Mesendoderm (in vitro differentiated cells): ENCODE data around the gene AGBL4.

ENCODE experiments used
- DNase-seq: peaks from one replicate; pipeline ENCODE4 v3.0.0; 2013
- H2AK5ac ChIP-seq: 2 replicates; pipeline ENCODE4 v1.6.1; 2013; ENCODE audit warnings: low read length, inconsistent platforms
- H2BK120ac ChIP-seq: 2 replicates; pipeline ENCODE4 v1.6.1; 2013; ENCODE audit warnings: low read depth, mild to moderate bottlenecking, low read length, moderate library complexity, mixed read lengths
- H2BK15ac ChIP-seq: replicated peaks from 2 replicates; pipeline ENCODE4 v1.6.1; 2013; ENCODE audit warnings: low read depth, mild to moderate bottlenecking, moderate library complexity
- H2BK5ac ChIP-seq: 2 replicates; pipeline ENCODE4 v1.6.1; 2013; ENCODE audit warnings: low read length, inconsistent platforms
- H3K18ac ChIP-seq: 2 replicates; pipeline ENCODE4 v1.6.1; 2013; ENCODE audit warnings: mild to moderate bottlenecking, low read length, mixed read lengths
- H3K23ac ChIP-seq: one replicate; pipeline ENCODE4 v1.6.1; 2013; ENCODE audit warnings: low read length
- H3K27ac ChIP-seq: 2 replicates; pipeline ENCODE4 v1.5.1; 2013; ENCODE audit warnings: low read depth, mild to moderate bottlenecking, inconsistent platforms, low read length, moderate library complexity
- H3K27me3 ChIP-seq: 2 replicates; pipeline ENCODE4 v1.6.1; 2013; ENCODE audit warnings: low read length, control low read depth, mild to moderate bottlenecking, inconsistent platforms; ENCODE audit not compliant: insufficient read depth, poor library complexity
- H3K36me3 ChIP-seq: 2 replicates; pipeline ENCODE4 v1.6.1; 2013; ENCODE audit warnings: low read length, inconsistent platforms; ENCODE audit not compliant: control insufficient read depth, insufficient read depth
- H3K4ac ChIP-seq: one replicate; pipeline ENCODE4 v1.6.1; 2013; ENCODE audit warnings: low read depth, mild to moderate bottlenecking, low read length, moderate library complexity
- H3K4me1 ChIP-seq: 2 replicates; pipeline ENCODE4 v1.6.1; 2013; ENCODE audit warnings: low read depth, low read length, inconsistent platforms; ENCODE audit not compliant: control insufficient read depth
- H3K4me2 ChIP-seq: 2 replicates; pipeline ENCODE4 v1.6.1; 2013; ENCODE audit warnings: low read length
- H3K4me3 ChIP-seq: 2 replicates; pipeline ENCODE4 v1.5.1; 2013; ENCODE audit warnings: mild to moderate bottlenecking, low read length
- H3K56ac ChIP-seq: one replicate; pipeline ENCODE4 v1.6.1; 2013; ENCODE audit warnings: low read length
- H3K79me1 ChIP-seq: 2 replicates; pipeline ENCODE4 v1.6.1; 2013; ENCODE audit warnings: low read length, inconsistent platforms
- H3K79me2 ChIP-seq: 2 replicates; pipeline ENCODE4 v1.6.1; 2013; ENCODE audit warnings: mild to moderate bottlenecking, low read length; ENCODE audit not compliant: control insufficient read depth, insufficient read depth
- H3K9ac ChIP-seq: 2 replicates; pipeline ENCODE4 v1.6.1; 2013; ENCODE audit warnings: low read length, inconsistent platforms
- H4K5ac ChIP-seq: one replicate; pipeline ENCODE4 v1.6.1; 2013; ENCODE audit warnings: low read length
- H4K8ac ChIP-seq: one replicate; pipeline ENCODE4 v1.6.1; 2013; ENCODE audit warnings: low read depth, mild to moderate bottlenecking, control low read depth, low read length, moderate library complexity
- WGBS: extraction: QIAGEN DNeasy Blood & Tissue Kit; methylation state at CpG from one replicate; pipeline ENCODE4 v1.1.7; 2013; ENCODE audit warnings: low lambda C conversion rate, missing lambda C conversion rate; ENCODE audit not compliant: insufficient coverage; ENCODE audit errors: extremely low coverage; 5-methylcytosine and 5-hydroxymethylcytosine counted together

AGBL4 gene

GRCh38 chr1:49046305-49046704 lies 977.4 kb downstream of the AGBL4 start:
- H3K18ac ChIP-seq = no peak overlapping the region
- H4K5ac ChIP-seq = no peak overlapping the region
- H3K27ac ChIP-seq = no peak overlapping the region
- no peak overlapping the region for H3K4me2 ChIP-seq
- H2BK15ac ChIP-seq = no peak overlapping the region
- no peak overlapping the region for H2AK5ac ChIP-seq
- H2BK5ac ChIP-seq = no peak overlapping the region
- no peak overlapping the region for H3K56ac ChIP-seq
- no peaks in the 10 kb centered on the region for H3K4me1 ChIP-seq
- no peak overlapping the region for H3K9ac ChIP-seq
- no peaks in the 10 kb centered on the region for H3K79me1 ChIP-seq
- H4K8ac ChIP-seq = no peak overlapping the region
- no peak overlapping the region for H3K23ac ChIP-seq
- H2BK120ac ChIP-seq = no peak overlapping the region
- no peaks in the 10 kb centered on the region for H3K27me3 ChIP-seq
- H3K4ac ChIP-seq = no peak overlapping the region
- H3K4me3 ChIP-seq = no peak overlapping the region
- no peak for DNase-seq
- H3K79me2 ChIP-seq = no peaks in the 10 kb centered on the region
- H3K36me3 ChIP-seq = no peaks in the 10 kb centered on the region

GRCh38 chr1:49045371-49045770 lies 978.4 kb downstream of the AGBL4 start:
- H3K56ac ChIP-seq = no peak overlapping the region
- no peaks in the 10 kb centered on the region for H3K4me1 ChIP-seq
- 100% methylated on average over 1 of the region's 7 CpGs for WGBS
- H3K9ac ChIP-seq = no peak overlapping the region
- H4K5ac ChIP-seq = no peak overlapping the region
- H3K4me3 ChIP-seq = no peak overlapping the region
- H3K18ac ChIP-seq = no peak overlapping the region
- H3K4ac ChIP-seq = no peak overlapping the region
- no peak overlapping the region for H3K27ac ChIP-seq
- H4K8ac ChIP-seq = no peak overlapping the region
- H3K79me2 ChIP-seq = no peaks in the 10 kb centered on the region
- no peak overlapping the region for H3K23ac ChIP-seq
- H3K36me3 ChIP-seq = no peaks in the 10 kb centered on the region
- no peak overlapping the region for H2AK5ac ChIP-seq
- H3K79me1 ChIP-seq = no peaks in the 10 kb centered on the region
- no peak overlapping the region for H2BK5ac ChIP-seq
- H2BK120ac ChIP-seq = no peak overlapping the region
- H3K27me3 ChIP-seq = no peaks in the 10 kb centered on the region
- no peak overlapping the region for H2BK15ac ChIP-seq
- no peak overlapping the region for H3K4me2 ChIP-seq
- no peak for DNase-seq

DNA sequence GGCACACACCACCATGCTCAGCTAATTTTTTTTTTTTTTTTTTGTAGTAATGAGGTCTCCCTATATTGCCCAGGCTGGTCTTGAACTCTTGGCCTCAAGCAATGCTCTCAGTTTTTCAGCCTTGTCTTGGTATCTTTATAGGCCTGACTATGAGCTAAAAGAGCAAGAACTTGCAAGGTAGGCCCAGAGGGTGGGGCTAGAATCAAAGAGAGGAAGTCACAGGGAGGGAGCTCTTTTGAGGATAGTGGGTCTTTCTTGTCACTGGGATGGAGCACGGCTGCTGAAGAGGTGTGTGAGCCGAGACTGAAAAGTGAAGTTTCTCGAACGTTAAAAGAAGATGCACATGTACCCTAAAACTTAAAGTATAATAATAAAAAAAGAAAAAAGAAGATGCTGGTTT lies 987.1 kb downstream of the AGBL4 start:
- H3K56ac ChIP-seq = no peak overlapping the region
- no peak overlapping the region for H3K18ac ChIP-seq
- no peak overlapping the region for H3K27ac ChIP-seq
- no peak overlapping the region for H2BK120ac ChIP-seq
- no peak overlapping the region for H3K23ac ChIP-seq
- H3K4me2 ChIP-seq = no peak overlapping the region
- H4K5ac ChIP-seq = no peak overlapping the region
- no peaks in the 10 kb centered on the region for H3K27me3 ChIP-seq
- peak; percentile 70 for DNase-seq
- H4K8ac ChIP-seq = no peak overlapping the region
- no peak overlapping the region for H3K9ac ChIP-seq
- H3K4ac ChIP-seq = no peak overlapping the region
- H3K79me1 ChIP-seq = no peaks in the 10 kb centered on the region
- H3K36me3 ChIP-seq = no peaks in the 10 kb centered on the region
- no peak overlapping the region for H3K4me3 ChIP-seq
- no CpG with 5 or more reads among the region's 4 CpGs for WGBS
- no peaks in the 10 kb centered on the region for H3K79me2 ChIP-seq
- H2BK15ac ChIP-seq = no peak overlapping the region
- H3K4me1 ChIP-seq = no peaks in the 10 kb centered on the region
- no peak overlapping the region for H2AK5ac ChIP-seq
- H2BK5ac ChIP-seq = no peak overlapping the region

GRCh38 chr1:49028396-49028795 lies 995.4 kb downstream of the AGBL4 start:
- WGBS = no CpG with 5 or more reads among the region's 1 CpG

GRCh38 chr1:49026230-49026811 lies 997.4 kb downstream of the AGBL4 start:
- Histone ChIP-seq H3K23ac (no peak overlapping the region), H3K4ac (no peak overlapping the region), H2AK5ac (no peak overlapping the region), H3K9ac (no peak overlapping the region), H3K4me2 (no peak overlapping the region), H4K5ac (no peak overlapping the region), H3K79me2 (no peaks in the 10 kb centered on the region), H3K79me1 (no peaks in the 10 kb centered on the region), H4K8ac (no peak overlapping the region), H2BK120ac (no peak overlapping the region), H3K18ac (no peak overlapping the region), H3K36me3 (no peaks in the 10 kb centered on the region), H3K56ac (no peak overlapping the region), H3K27ac (no peak overlapping the region), H3K4me3 (no peak overlapping the region), H3K4me1 (no peaks in the 10 kb centered on the region), H2BK5ac (no peak overlapping the region), H2BK15ac (no peak overlapping the region), H3K27me3 (peaks cover 2% of the 10 kb centered on the region)
- WGBS = no CpG with 5 or more reads among the region's 1 CpG
- DNase-seq = no peak

More at GRCh38 chr1:49028396-49028795, 995.4 kb downstream of the AGBL4 start:
- Histone ChIP-seq H3K27ac (no peak overlapping the region), H3K18ac (no peak overlapping the region), H2BK15ac (no peak overlapping the region), H3K4me1 (no peaks in the 10 kb centered on the region), H3K79me2 (no peaks in the 10 kb centered on the region), H4K5ac (no peak overlapping the region), H3K56ac (no peak overlapping the region), H3K9ac (no peak overlapping the region), H3K4me3 (no peak overlapping the region), H3K36me3 (no peaks in the 10 kb centered on the region), H2AK5ac (no peak overlapping the region), H3K4ac (no peak overlapping the region), H3K23ac (no peak overlapping the region), H3K27me3 (peaks cover 2% of the 10 kb centered on the region), H3K4me2 (no peak overlapping the region), H2BK5ac (no peak overlapping the region), H2BK120ac (no peak overlapping the region), H4K8ac (no peak overlapping the region), H3K79me1 (no peaks in the 10 kb centered on the region)
- DNase-seq = no peak
